OCI-LY7 (cell line): ENCODE data around the gene GRK5. TPM values are rescaled to one million over a fixed set of nuclear protein-coding genes. Genes with fewer than 3 reads are reported as not detected.

Experiments
- BruUV-seq: library from RNA; stranded (reverse); fragments of 400-500 nt; replicated peaks from 2 replicates; lab custom pipeline; 2021; lab: Mats Ljungman, UMichigan
- CTCF ChIA-PET: fragments of 300-600 bp; sonication (Branson Sonifier 250); formaldehyde crosslinking; loops from one replicate; lab custom pipeline; 2022; ENCODE audit warnings: antibody characterized with exemption; ENCODE audit not compliant: unreplicated experiment; lab: Charles Lee
- POLR2A ChIA-PET: fragments of 300-600 bp; sonication (Branson Sonifier 250); formaldehyde crosslinking; loops from one replicate; lab custom pipeline; 2022; ENCODE audit warnings: antibody characterized with exemption; lab: Charles Lee
- DNase-seq: peaks from one replicate; pipeline ENCODE4 v3.0.0-alpha.2; 2015; ENCODE audit warnings: low spot score
- H2AFZ ChIP-seq: fragments of 200-600 bp; sonication (generic), shearing (Covaris generic); 2 replicates; pipeline ENCODE4 v1.6.1; 2014; ENCODE audit warnings: mild to moderate bottlenecking, antibody characterized with exemption, low read length, moderate library complexity
- H3K27ac ChIP-seq: fragments of 200-600 bp; sonication (generic); 2 replicates; pipeline ENCODE4 v1.5.1; 2014; ENCODE audit warnings: mixed run types, low read depth, mild to moderate bottlenecking, moderate library complexity, low read length, inconsistent platforms; ENCODE audit not compliant: poor library complexity, severe bottlenecking
- H3K36me3 ChIP-seq: fragments of 200-600 bp; sonication (generic); 2 replicates; pipeline ENCODE4 v1.6.1; 2014; ENCODE audit warnings: mild to moderate bottlenecking, antibody characterized with exemption, low read length, moderate library complexity, mixed read lengths; ENCODE audit not compliant: insufficient read depth
- H3K4me1 ChIP-seq: fragments of 200-600 bp; sonication (generic); 2 replicates; pipeline ENCODE4 v1.5.1; 2014; ENCODE audit warnings: mild to moderate bottlenecking, low read length; ENCODE audit not compliant: insufficient read depth, poor library complexity, severe bottlenecking
- H3K4me2 ChIP-seq: fragments of 200-600 bp; sonication (generic); 2 replicates; pipeline ENCODE4 v1.6.1; 2014; ENCODE audit warnings: mild to moderate bottlenecking, low read length
- H3K4me3 ChIP-seq: fragments of 200-600 bp; sonication (generic); 2 replicates; pipeline ENCODE4 v1.5.1; 2014; ENCODE audit warnings: mild to moderate bottlenecking, low read depth, low read length; ENCODE audit not compliant: poor library complexity, severe bottlenecking
- H3K79me2 ChIP-seq: fragments of 200-600 bp; sonication (generic); 2 replicates; pipeline ENCODE4 v1.6.1; 2016; ENCODE audit warnings: low read depth, mild to moderate bottlenecking, low read length, moderate library complexity, mixed read lengths; ENCODE audit not compliant: insufficient read depth
- H3K9me2 ChIP-seq: fragments of 200-600 bp; sonication (generic); 2 replicates; pipeline ENCODE4 v1.6.1; 2016; ENCODE audit warnings: mild to moderate bottlenecking, low read length, mixed read lengths; ENCODE audit not compliant: insufficient read depth
- H3K9me3 ChIP-seq: fragments of 200-600 bp; sonication (generic); 2 replicates; pipeline ENCODE4 v1.6.1; 2014; ENCODE audit warnings: mild to moderate bottlenecking, mixed run types, low read length, mixed read lengths
- H4K20me1 ChIP-seq: fragments of 200-600 bp; sonication (generic); 2 replicates; pipeline ENCODE4 v1.6.1; 2014; ENCODE audit warnings: mild to moderate bottlenecking, antibody characterized with exemption, low read length, moderate library complexity, mixed read lengths; ENCODE audit not compliant: insufficient read depth
- EZH2phosphoT487 ChIP-seq: fragments of 200-600 bp; sonication (generic); IDR thresholded peaks from 2 replicates; pipeline ENCODE4 v1.6.1; 2018; ENCODE audit warnings: low read depth, borderline replicate concordance, mild to moderate bottlenecking, mixed run types, antibody characterized with exemption, low read length, moderate library complexity, mixed read lengths
- intact Hi-C: fragments of 100-400 bp; cut with micrococcal nuclease; formaldehyde crosslinking; loops from one replicate; pipeline ENCODE4 v1.10.0; 2022; ENCODE audit not compliant: unreplicated experiment
- total RNA-seq, 2 experiments: library from RNA; depleted of rRNA in 1 of 2; stranded (reverse); fragments of >200 nt in 1 of 2; shearing (Covaris generic) in 1 of 2; gene quantifications; 2 replicates each; pipeline ENCODE4 v1.2.3, GENCODE V29; 2014 to 2022
- TF ChIP-seq, protein P1 (sequence below): fragments of 200-600 bp; sonication (generic); conservative IDR thresholded peaks from 2 replicates; pipeline ENCODE4 v1.5.1; 2014; ENCODE audit warnings: mild to moderate bottlenecking, antibody characterized with exemption, low read length, moderate library complexity, mixed read lengths

GRK5 gene
- total RNA-seq, 2 experiments from 2014 or later: 4.7 to 10.2 TPM

DNA sequence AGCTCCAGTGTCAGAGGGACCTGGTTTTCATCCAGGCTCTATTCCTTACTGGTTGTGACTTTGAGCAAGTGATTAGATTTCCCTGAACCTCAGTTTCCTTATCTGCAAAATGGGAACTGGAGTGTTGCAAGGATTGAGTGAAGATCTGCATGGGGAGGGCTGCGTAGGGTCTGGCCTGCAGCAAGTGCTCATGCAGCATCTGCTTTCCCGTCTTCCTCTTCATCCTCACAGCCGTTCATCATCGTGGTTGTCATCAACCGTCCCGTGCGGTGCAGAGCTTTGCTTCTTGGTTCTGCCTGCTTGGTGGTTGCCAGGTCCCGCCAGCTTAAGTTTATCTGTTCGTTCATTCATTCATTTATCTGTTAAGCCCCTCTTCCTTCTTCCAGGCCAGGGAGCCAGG, 135.0 kb downstream of the GRK5 start:
- H3K4me3 ChIP-seq: no peak overlapping the region
- no peaks in the 10 kb centered on the region for H3K9me2 ChIP-seq
- no peaks in the 10 kb centered on the region for H3K9me3 ChIP-seq
- H3K4me2 ChIP-seq: no peak overlapping the region
- H3K36me3 ChIP-seq: no peaks in the 10 kb centered on the region
- no peak overlapping the region for H2AFZ ChIP-seq
- intact Hi-C loops: no loop called here
- no peak for DNase-seq
- no peaks in the 10 kb centered on the region for H3K4me1 ChIP-seq
- no peak overlapping the region for H3K27ac ChIP-seq
- POLR2A ChIA-PET: no interaction called here
- TF ChIP-seq, protein P1, sequence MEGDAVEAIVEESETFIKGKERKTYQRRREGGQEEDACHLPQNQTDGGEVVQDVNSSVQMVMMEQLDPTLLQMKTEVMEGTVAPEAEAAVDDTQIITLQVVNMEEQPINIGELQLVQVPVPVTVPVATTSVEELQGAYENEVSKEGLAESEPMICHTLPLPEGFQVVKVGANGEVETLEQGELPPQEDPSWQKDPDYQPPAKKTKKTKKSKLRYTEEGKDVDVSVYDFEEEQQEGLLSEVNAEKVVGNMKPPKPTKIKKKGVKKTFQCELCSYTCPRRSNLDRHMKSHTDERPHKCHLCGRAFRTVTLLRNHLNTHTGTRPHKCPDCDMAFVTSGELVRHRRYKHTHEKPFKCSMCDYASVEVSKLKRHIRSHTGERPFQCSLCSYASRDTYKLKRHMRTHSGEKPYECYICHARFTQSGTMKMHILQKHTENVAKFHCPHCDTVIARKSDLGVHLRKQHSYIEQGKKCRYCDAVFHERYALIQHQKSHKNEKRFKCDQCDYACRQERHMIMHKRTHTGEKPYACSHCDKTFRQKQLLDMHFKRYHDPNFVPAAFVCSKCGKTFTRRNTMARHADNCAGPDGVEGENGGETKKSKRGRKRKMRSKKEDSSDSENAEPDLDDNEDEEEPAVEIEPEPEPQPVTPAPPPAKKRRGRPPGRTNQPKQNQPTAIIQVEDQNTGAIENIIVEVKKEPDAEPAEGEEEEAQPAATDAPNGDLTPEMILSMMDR: no peak
- TF ChIP-seq EZH2phosphoT487: no peak
- H4K20me1 ChIP-seq: no peaks in the 10 kb centered on the region
- no peaks in the 10 kb centered on the region for H3K79me2 ChIP-seq
- CTCF ChIA-PET: no interaction called here
- no TSS peak for BruUV-seq

DNA sequence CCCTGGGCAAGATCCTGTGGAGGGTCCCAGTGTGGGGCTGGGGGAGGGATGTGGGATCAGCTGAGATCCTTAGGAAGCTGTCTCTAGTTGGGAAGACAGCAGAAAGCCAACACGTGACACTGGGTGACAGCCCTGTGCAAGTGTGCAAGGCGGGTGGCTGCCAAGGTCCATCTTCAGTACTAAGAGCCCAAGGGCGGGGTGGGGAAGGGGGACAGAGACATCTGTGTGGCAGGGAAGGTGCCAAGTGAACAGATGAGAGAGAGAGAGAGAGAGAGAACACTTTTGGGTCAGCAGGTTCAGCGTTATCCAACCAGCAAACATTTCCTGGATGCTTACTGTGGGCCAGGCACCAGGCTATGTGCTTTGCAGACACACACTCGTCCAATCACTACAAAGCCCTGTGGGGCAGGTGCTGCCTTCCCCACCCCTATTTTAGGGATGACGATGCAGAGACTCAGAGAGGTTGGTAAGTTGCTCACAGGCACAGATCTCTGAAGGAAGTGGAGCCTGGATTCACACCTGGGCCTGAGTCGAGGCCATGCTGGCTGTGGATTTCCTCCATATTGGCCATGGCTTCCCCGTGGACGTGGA, 135.7 kb downstream of the GRK5 start:
- Histone ChIP-seq H4K20me1 (no peaks in the 10 kb centered on the region), H3K4me2 (no peak overlapping the region), H3K9me3 (no peaks in the 10 kb centered on the region), H3K4me3 (no peak overlapping the region), H3K4me1 (no peaks in the 10 kb centered on the region), H3K9me2 (no peaks in the 10 kb centered on the region), H3K36me3 (no peaks in the 10 kb centered on the region), H2AFZ (no peak overlapping the region), H3K27ac (no peak overlapping the region), H3K79me2 (no peaks in the 10 kb centered on the region)
- intact Hi-C loops: no loop called here
- ChIA-PET POLR2A (no interaction called here), CTCF (no interaction called here)
- TF ChIP-seq, protein P1: no peak
- TF ChIP-seq EZH2phosphoT487: no peak
- no peak for DNase-seq
- no TSS peak for BruUV-seq

DNA sequence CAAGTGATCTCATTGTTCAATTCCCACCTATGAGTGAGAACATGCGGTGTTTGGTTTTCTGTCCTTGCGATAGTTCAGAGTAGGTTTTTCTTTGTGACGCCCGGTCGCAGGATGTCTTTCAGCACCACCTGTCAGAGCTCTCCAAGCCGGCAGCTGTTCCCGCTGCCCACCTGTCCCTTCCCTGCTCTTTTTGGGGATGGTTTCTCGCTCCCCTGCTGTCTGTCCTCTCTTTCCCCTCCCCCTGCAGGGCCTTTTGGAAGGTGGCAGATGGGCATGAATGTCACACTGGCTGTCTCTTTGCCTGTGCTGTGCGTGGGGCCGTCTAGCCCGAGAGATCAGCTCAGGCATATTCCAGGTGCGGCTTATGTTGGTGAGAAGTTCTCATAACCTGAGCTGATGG, 137.0 kb downstream of the GRK5 start:
- Histone ChIP-seq H3K27ac (no peak overlapping the region), H3K9me3 (no peaks in the 10 kb centered on the region), H3K4me2 (no peak overlapping the region), H3K4me1 (no peaks in the 10 kb centered on the region), H3K79me2 (no peaks in the 10 kb centered on the region), H3K4me3 (no peak overlapping the region), H3K36me3 (no peaks in the 10 kb centered on the region), H3K9me2 (no peaks in the 10 kb centered on the region), H2AFZ (no peak overlapping the region), H4K20me1 (no peaks in the 10 kb centered on the region)
- POLR2A ChIA-PET: no interaction called here
- CTCF ChIA-PET: no interaction called here
- intact Hi-C loops: no loop called here
- DNase-seq: no peak
- no peak for TF ChIP-seq EZH2phosphoT487
- TF ChIP-seq, protein P1: no peak
- no TSS peak for BruUV-seq
